Activated naive CD4-positive, alpha-beta T cell treated with anti-CD3 and anti-CD28 coated beads, Interleukin-2, amount 50 U/mL, for 24 hours (primary cell): Measurements from ENCODE around the gene CXXC1.
A peak's percentile ranks its signal among the peaks of the same experiment; 100 is the strongest.
"Not testable (repeated sequence)": the region's sequence is repeated elsewhere in the genome, so short reads cannot be mapped to it uniquely, and the experiment has no call there.

Experiments used
- H3K27ac Mint-ChIP-seq: one replicate; pipeline ENCODE4 v1.8.0; 2021; ENCODE audit warnings: mild to moderate bottlenecking, mixed read lengths
- H3K27me3 Mint-ChIP-seq: one replicate; pipeline ENCODE4 v1.8.0; 2021; ENCODE audit warnings: mixed read lengths
- H3K36me3 Mint-ChIP-seq: one replicate; pipeline ENCODE4 v1.8.0; 2021; ENCODE audit warnings: mixed read lengths
- H3K4me1 Mint-ChIP-seq: one replicate; pipeline ENCODE4 v1.8.0; 2021; ENCODE audit warnings: mixed read lengths
- H3K4me3 Mint-ChIP-seq: one replicate; pipeline ENCODE4 v1.8.0; 2021; ENCODE audit warnings: mild to moderate bottlenecking, mixed read lengths
- H3K9me3 Mint-ChIP-seq: one replicate; pipeline ENCODE4 v1.8.0; 2021; ENCODE audit warnings: mixed read lengths

CXXC1 gene

DNA sequence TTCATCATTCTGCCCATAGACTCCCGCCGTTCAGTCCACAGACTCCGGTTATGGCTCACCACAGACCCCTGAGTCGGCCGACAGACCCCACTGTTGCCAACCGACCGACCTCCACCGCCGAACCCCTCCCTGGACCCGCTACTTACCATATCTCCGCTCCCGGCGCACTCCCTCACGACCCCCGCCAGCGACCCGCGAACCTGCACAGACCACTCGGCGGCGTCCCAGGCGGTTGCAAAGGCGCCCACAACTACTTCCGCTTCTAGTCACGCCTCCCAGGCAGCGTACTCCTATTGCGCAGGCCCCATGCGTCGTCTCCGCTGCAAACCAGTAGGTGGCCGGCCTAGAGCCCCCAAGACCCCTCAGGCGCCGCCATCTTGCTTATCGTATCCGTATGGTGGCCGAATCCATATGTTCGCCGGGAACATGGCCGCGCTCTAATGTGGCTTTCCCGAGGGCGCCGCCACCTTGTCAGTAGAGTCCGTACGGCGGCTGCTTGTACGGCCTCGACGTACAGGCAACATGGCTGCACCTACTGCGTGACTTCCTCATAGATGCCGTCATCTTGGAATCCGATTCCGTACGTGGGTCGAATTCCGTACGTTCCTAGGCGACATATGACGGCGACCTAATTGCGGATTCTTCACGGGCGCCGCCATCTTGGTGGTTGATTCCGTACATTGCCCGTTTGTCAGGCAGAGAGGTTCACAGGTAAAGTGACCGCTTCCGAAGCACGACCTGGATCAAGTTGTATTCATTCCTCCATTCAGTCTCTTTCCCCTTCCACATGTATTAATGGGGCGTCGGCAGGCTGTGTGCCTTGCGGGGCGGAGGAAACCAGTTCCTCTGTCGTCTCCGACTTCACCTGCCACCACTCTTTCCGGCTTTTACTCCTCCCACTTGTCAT lies at the start of gene CXXC1:
Gene CXXC1 (minus strand): TSS at position 252 of the 907 bp plus-strand sequence. CDS start 103 bp downstream, at position 149.
- H3K36me3 Mint-ChIP-seq: peaks cover 20% of the 10 kb centered on the region
- H3K4me3 Mint-ChIP-seq: peak within 1 kb of the TSS; percentile 99
- peaks cover 28% of the 10 kb centered on the region for H3K4me1 Mint-ChIP-seq
- peak within 1 kb of the TSS; percentile 99 for H3K27ac Mint-ChIP-seq
- no peaks in the 10 kb centered on the region for H3K27me3 Mint-ChIP-seq
- H3K9me3 Mint-ChIP-seq: no peaks in the 10 kb centered on the region

DNA sequence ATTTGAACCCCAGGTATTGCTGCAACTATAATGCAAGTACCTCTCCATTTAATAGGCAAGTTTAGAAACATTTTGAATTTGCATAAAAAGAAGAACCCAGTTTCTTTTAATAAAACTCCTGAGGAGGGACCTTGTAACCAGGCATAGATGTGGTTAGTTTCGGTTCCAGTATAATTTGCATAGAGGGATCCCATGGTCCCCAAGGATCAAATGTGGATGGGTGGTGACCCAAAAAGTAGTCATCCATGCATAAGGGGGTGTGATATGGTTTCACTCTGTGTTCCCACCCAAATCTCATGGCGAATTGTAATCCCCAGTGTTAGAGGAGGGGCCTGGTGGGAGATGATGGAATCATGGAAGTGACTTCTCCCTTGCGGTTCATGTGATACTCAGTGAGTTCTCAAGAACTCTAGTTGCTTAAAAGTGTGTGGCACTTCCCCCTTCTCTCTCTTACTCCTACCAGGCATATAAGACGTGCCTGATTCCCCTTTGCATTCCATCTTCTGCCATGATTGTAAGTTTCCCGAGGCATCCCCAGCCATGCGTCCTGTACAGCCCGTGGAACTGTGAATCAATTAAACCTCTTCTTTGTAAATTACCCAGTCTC lies 47.2 kb upstream of the CXXC1 start:
- H3K9me3 Mint-ChIP-seq: no peaks in the 10 kb centered on the region
- H3K4me1 Mint-ChIP-seq: no peaks in the 10 kb centered on the region
- no peak overlapping the region for H3K27ac Mint-ChIP-seq
- no peak overlapping the region for H3K4me3 Mint-ChIP-seq
- H3K27me3 Mint-ChIP-seq: peaks cover 2% of the 10 kb centered on the region
- peaks cover 2% of the 10 kb centered on the region for H3K36me3 Mint-ChIP-seq

DNA sequence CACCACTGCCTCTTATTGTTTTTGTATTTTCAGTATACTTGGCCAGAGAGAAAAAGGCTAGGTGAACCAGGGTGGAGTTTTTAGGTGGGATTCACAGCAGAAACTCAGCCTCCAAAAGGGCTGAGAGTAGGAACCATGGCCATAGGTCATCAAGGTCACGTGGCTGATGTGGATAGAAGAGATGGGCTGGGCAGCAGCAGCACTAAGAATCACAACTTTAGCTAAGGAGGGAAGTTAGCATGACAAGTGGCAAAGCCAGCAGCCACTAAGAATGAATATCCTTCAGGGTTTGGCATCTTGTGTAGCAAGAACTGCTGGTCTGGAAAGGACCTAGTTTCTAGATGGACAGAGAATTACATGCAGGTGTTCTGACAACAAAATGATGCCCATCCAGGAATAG lies 44.2 kb upstream of the CXXC1 start:
- peaks cover 2% of the 10 kb centered on the region for H3K36me3 Mint-ChIP-seq
- H3K27ac Mint-ChIP-seq: no peak overlapping the region
- H3K4me1 Mint-ChIP-seq: no peaks in the 10 kb centered on the region
- peaks cover 5% of the 10 kb centered on the region for H3K27me3 Mint-ChIP-seq
- no peak overlapping the region for H3K4me3 Mint-ChIP-seq
- H3K9me3 Mint-ChIP-seq: no peaks in the 10 kb centered on the region

DNA sequence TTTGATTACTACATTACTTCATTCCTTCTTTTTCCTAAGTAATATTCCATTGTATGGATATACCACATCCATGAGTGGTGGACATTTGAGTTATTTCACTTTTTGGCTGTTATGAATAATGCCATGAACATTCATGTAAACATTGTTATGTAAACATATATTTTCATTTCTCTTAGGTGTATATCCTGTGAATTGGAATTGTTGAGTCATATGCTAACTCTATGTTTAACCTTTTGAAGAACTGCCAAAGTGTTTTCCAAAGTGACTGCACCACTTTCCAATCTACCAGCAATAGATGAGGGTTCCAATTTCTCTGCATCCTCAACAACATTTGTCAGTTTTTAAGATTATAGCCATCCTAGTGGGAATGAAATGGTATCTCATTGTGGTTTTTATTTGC lies 42.7 kb upstream of the CXXC1 start:
- no peaks in the 10 kb centered on the region for H3K9me3 Mint-ChIP-seq
- no peak overlapping the region for H3K4me3 Mint-ChIP-seq
- no peak overlapping the region for H3K27ac Mint-ChIP-seq
- peaks cover 6% of the 10 kb centered on the region for H3K27me3 Mint-ChIP-seq
- H3K36me3 Mint-ChIP-seq: peaks cover 2% of the 10 kb centered on the region
- no peaks in the 10 kb centered on the region for H3K4me1 Mint-ChIP-seq

DNA sequence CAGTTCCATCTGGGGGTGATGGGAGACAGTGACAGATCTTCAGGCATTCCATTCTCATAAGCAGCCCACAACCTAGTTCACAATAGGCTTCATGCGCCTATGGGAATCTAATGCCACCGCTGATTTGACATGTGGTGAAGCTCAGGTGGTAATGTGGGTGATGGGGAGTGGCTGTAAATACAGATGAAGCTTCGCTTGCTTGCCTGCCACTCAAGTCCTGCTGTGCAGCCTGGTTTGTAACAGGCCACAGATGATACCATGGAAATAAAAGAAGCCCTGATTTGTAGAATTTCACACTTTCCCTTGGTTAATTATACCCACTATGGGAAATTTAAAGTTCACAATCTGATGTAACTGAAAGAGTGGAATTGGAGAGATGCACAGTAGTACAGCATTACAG lies 40.5 kb upstream of the CXXC1 start:
- no peaks in the 10 kb centered on the region for H3K9me3 Mint-ChIP-seq
- H3K27me3 Mint-ChIP-seq: peaks cover 6% of the 10 kb centered on the region
- H3K36me3 Mint-ChIP-seq: peaks cover 2% of the 10 kb centered on the region
- no peak overlapping the region for H3K4me3 Mint-ChIP-seq
- no peaks in the 10 kb centered on the region for H3K4me1 Mint-ChIP-seq
- H3K27ac Mint-ChIP-seq: no peak overlapping the region

DNA sequence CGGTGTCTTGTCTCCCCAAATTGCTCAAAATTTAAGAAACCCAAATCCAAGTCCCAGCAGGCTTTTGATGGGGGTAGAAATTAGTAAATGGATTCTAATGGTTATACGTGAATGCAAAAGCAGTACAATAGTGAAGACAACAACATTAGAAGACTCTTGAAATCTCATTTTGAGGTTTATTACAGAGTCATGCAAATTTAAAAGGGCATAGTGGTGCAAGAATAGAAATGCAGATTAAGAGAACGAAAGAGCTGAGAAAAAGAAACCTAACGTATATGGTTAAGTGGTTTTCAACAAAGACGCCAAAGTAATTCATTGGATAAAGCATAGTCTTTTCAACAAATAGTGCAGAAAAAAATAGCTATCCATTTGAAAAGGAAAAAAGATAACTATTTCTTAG lies 33.2 kb upstream of the CXXC1 start:
- Mint-ChIP-seq H3K27me3 (no peaks in the 10 kb centered on the region), H3K27ac (peak overlapping the region; percentile 55), H3K9me3 (no peaks in the 10 kb centered on the region), H3K36me3 (no peaks in the 10 kb centered on the region), H3K4me3 (peak overlapping the region; percentile 66), H3K4me1 (peaks cover 19% of the 10 kb centered on the region)

DNA sequence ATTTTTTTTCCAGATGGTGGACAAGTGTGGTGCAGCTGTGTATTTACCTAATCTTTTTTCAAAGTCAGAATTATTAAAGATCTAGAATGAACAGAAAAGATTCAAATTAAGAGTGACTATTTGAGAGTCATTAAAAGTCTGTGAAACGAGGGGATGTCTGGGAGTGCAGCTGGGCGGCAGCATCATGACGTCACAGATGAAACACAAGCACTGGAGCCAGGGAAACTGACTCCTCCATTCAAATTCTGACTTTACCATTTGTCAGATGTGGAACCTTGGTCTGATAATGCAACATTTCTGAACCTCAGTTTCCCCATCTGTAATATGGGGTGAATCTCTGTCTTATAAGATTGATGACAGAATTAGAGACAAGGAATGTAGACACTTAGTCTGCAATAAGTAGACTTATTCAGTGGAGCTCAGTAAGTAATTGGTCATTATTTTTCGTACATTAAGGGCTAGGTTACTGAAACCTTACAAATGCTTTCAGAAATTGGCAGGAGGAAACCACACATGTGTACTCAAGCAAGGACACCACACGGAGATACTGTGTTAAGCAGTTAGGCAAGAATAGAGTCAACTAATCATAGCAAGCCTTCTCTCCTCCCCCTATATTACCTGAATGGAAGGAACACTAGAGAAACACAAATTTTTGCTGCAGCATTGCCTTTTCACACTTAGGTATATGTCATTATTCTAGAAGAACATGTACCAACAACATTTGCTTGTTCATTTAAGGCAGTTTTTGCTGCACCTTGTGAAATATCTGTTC lies 27.8 kb upstream of the CXXC1 start:
- Mint-ChIP-seq H3K9me3 (no peaks in the 10 kb centered on the region), H3K4me3 (no peak overlapping the region), H3K4me1 (peaks cover 6% of the 10 kb centered on the region), H3K27me3 (peaks cover 2% of the 10 kb centered on the region), H3K36me3 (no peaks in the 10 kb centered on the region), H3K27ac (no peak overlapping the region)

DNA sequence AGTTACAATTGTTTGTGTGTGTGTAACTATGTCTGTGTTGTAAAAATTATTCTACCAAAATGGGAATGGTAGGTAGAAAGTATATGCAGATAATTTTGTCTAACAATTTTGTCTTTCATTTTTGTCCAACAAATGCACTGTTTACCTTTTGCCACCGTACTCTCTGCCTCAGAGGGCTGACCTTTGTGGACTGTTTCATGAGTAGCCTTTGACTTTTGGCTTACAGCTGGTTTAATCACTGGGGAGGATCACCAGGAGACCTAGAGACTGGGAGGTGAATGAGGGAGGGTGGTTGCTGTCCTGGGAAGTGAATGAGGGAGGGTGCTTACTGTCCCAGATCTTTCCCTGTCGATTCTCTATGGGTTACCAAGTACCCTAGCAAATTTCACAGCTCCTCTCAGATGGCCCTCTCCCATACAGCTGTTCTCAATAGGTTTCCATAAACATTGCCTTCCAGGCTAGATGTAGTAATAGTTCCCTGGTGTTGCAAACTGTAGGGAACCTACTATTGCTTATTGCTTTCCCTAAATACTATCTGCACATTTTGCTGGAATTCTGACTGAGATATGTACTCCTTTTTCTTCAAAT lies 26.5 kb upstream of the CXXC1 start:
- H3K9me3 Mint-ChIP-seq: no peaks in the 10 kb centered on the region
- peaks cover 2% of the 10 kb centered on the region for H3K27me3 Mint-ChIP-seq
- no peaks in the 10 kb centered on the region for H3K4me1 Mint-ChIP-seq
- no peaks in the 10 kb centered on the region for H3K36me3 Mint-ChIP-seq
- no peak overlapping the region for H3K27ac Mint-ChIP-seq
- no peak overlapping the region for H3K4me3 Mint-ChIP-seq

DNA sequence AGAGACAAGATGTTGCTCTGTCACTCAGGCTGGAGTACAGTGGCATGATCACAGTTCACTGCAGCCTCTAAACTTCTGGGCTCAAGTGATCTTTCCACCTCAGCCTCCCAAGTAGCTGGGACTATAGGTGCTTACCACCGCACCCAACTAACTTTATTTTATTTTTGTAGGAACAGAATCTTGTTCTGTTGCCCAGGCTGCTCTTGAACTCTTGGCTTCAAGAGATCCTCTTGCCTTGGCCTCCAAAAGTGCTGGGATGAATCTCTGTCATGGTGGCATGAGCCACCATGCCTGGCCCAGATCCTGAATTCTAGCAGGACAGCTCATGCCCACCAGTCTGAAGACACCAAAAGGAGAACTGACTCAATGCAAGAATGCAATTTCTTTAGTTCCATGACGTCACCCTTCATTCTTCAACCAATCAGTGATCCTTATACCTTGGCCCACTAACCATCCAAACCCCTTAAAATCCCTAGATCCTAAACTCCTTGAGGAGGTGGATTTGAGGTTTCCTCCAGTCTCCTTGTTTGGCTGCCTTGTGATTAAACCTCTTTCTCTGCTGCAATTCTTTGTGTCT lies 25.6 kb upstream of the CXXC1 start:
- H3K36me3 Mint-ChIP-seq: no peaks in the 10 kb centered on the region
- H3K4me3 Mint-ChIP-seq: no peak overlapping the region
- no peaks in the 10 kb centered on the region for H3K4me1 Mint-ChIP-seq
- H3K9me3 Mint-ChIP-seq: no peaks in the 10 kb centered on the region
- no peak overlapping the region for H3K27ac Mint-ChIP-seq
- peaks cover 2% of the 10 kb centered on the region for H3K27me3 Mint-ChIP-seq

DNA sequence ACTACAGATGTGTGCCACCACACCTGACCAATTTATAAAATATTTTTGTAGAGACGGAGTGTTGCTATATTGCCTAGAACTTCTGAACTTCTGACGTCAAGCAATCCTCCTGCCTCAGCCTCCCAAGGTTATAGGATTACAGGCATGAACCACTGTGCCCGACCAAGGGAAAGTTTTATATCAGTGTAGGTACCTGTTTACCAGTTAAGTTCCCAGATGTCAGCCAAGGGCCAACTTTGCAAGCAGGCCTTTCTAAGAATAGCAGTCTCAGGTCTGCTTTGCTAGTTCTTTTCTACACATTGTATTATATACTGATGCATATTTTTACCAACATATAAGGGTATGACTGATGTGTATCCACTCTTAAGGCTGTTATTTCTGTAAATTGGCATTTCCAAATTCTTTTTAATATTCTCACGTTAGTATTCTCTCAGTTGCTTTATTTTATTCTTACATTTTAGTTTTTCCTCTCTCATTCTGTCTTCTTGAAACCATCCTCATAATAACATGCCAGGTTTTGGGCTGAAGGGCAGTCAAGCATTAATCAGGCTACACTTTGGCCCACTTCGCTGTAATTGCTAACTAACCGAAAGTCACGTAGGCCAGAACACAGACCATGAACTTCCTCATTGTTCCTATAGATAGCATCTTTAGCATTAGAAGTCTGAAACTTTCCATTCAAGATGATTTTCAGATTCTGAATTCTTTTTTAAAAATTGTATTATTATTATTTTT lies 25.0 kb upstream of the CXXC1 start:
- H3K27me3 Mint-ChIP-seq: peaks cover 2% of the 10 kb centered on the region
- peaks cover 6% of the 10 kb centered on the region for H3K4me1 Mint-ChIP-seq
- H3K4me3 Mint-ChIP-seq: no peak overlapping the region
- no peaks in the 10 kb centered on the region for H3K9me3 Mint-ChIP-seq
- H3K36me3 Mint-ChIP-seq: no peaks in the 10 kb centered on the region
- no peak overlapping the region for H3K27ac Mint-ChIP-seq

DNA sequence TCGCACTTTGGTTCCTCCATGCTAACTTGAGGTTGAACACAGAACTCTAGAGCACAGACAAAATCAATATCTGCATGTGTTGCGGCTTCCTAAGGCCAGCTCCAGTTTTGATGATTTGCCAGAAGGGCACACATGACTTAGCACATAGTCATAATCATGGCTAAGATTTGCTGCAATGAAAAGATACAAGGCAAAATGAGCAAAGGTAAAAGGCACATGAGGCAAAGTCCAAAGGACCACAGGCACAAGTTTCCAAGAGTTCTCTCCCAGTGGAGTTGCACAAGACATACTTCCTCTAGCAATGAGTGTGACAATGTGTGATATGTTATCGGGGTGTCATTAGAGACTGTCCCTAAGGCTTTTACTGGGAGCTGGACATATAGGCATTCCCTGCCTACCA lies 24.2 kb upstream of the CXXC1 start:
- Mint-ChIP-seq H3K4me1 (peaks cover 13% of the 10 kb centered on the region), H3K36me3 (no peaks in the 10 kb centered on the region), H3K27ac (no peak overlapping the region), H3K27me3 (peaks cover 2% of the 10 kb centered on the region), H3K9me3 (no peaks in the 10 kb centered on the region), H3K4me3 (no peak overlapping the region)

DNA sequence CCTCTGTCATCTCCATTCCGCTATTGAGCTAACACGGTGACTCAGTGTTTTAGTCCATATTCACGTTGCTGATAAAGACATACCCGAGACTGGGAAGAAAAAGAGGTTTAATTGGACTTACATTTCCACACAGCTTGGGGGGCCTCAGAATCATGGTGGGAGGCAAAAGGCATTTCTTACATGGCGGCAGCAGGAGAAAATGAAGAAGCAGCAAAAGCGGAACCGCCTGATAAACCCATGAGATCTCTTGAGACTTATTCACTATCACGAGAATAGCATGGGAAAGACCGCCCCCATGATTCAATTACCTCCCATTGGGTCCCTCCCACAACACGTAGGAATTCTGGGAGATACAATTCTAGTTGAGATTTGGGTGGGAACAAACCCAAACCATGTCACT lies 22.6 kb upstream of the CXXC1 start:
- peaks cover 3% of the 10 kb centered on the region for H3K27me3 Mint-ChIP-seq
- H3K9me3 Mint-ChIP-seq: peaks cover 3% of the 10 kb centered on the region
- H3K4me1 Mint-ChIP-seq: peaks cover 13% of the 10 kb centered on the region
- H3K4me3 Mint-ChIP-seq: no peak overlapping the region
- no peaks in the 10 kb centered on the region for H3K36me3 Mint-ChIP-seq
- no peak overlapping the region for H3K27ac Mint-ChIP-seq

DNA sequence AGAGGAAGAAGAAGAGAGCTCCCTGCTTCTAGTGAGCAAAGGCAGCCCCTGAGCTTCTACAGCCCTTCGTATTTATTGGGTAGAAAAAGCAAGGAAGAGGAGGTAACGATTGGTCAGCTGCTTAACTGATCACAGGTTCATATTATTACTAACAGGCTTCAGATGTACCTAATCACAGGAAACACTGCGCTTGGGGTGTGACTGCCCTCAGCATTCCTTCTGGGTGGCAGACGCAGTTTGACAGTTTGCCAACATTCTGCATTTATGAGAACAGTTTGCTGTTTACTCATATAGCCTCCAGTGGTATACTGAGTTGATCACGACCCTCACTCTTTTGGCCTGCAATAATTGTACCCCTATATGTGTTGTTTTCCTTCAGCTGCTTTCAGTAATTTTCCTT lies 21.4 kb upstream of the CXXC1 start:
- not testable (repeated sequence) for H3K36me3 Mint-ChIP-seq, H3K27ac Mint-ChIP-seq, H3K27me3 Mint-ChIP-seq, H3K4me3 Mint-ChIP-seq, H3K9me3 Mint-ChIP-seq
- H3K4me1 Mint-ChIP-seq: peaks cover 13% of the 10 kb centered on the region

DNA sequence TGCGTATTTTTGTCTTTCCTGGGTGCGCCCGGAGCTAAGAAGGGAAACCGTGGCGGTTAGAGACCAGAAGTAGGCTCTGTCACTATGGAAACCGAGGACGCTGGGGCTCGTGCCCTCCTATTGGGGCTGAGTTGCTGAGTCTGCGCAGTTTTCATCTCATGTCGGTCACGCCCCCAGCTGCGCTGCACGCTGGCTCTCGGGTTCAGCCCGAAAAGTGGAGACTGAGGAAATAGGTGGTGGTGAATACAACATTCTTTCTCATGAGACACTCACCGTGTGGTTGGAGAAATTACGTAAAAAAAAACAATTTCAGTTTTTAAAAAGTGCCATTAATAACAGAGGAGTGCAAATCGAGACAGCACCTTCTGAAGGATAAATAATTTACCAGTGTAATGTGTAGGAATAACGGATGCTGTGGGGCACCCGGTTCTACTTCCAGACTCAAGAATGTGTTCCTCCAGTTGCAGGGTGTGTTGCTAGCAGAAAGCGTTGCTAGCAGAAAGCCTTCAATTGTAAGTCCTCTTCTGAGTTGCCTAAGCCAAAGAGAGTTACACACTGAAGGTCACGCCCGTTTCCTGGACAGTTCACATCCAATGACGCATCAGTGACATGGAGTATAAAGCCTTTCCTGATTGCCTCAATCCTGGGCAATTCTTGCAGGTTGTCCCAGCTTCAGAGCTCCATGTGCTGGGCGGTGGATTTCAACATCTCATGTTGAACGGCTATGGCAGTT lies 20.4 kb upstream of the CXXC1 start:
- Mint-ChIP-seq H3K36me3 (no peaks in the 10 kb centered on the region), H3K9me3 (peaks cover 4% of the 10 kb centered on the region), H3K4me1 (peaks cover 13% of the 10 kb centered on the region), H3K27me3 (peaks cover 3% of the 10 kb centered on the region), H3K27ac (peak overlapping the region; percentile 73), H3K4me3 (peak overlapping the region; percentile 96)
